Subcutaneous abdominal adipose tissue (tissue), 5 donors: ENCODE results near the gene SUN5.
"Not testable (repeated sequence)": the region's sequence is repeated elsewhere in the genome, so short reads cannot be mapped to it uniquely, and the experiment has no call there.

Source experiments
- H3K27ac ChIP-seq: one replicate; pipeline ENCODE4 v1.7.0; 2013; ENCODE audit warnings: low read depth, mild to moderate bottlenecking, inconsistent platforms, low read length, moderate library complexity
- H3K27me3 ChIP-seq, 5 donors: one replicate each; pipeline ENCODE4 v1.7.0; 2013; ENCODE audit warnings: low read length in 5 of 5, inconsistent platforms in 1 of 5; ENCODE audit not compliant: control insufficient read depth in 5 of 5, insufficient read depth in 4 of 5
- H3K36me3 ChIP-seq, 5 donors: one replicate each; pipeline ENCODE4 v1.7.0; 2013; ENCODE audit warnings: low read length in 5 of 5; ENCODE audit not compliant: control insufficient read depth in 5 of 5, insufficient read depth in 5 of 5
- H3K4me1 ChIP-seq, 5 donors: one replicate each; pipeline ENCODE4 v1.7.0; 2013; ENCODE audit warnings: low read length in 5 of 5, mild to moderate bottlenecking in 3 of 5, moderate library complexity in 1 of 5; ENCODE audit not compliant: control insufficient read depth in 5 of 5, insufficient read depth in 5 of 5
- H3K4me3 ChIP-seq, 5 donors: one replicate each; pipeline ENCODE4 v1.7.0; 2013; ENCODE audit warnings: low read length in 5 of 5, low read depth in 1 of 5
- H3K9ac ChIP-seq, 5 donors: one replicate each; pipeline ENCODE4 v1.7.0; 2013; ENCODE audit warnings: low read length in 5 of 5, mild to moderate bottlenecking in 4 of 5, moderate library complexity in 3 of 5
- H3K9me3 ChIP-seq, 5 donors: one replicate each; pipeline ENCODE4 v1.7.0; 2013; ENCODE audit warnings: low read length in 5 of 5; ENCODE audit not compliant: control insufficient read depth in 5 of 5
- donor health status: healthy.
- donor health status: healthy.
- donor health status: healthy.
- donor health status: healthy.
- donor health status: healthy.

Gene SUN5

DNA sequence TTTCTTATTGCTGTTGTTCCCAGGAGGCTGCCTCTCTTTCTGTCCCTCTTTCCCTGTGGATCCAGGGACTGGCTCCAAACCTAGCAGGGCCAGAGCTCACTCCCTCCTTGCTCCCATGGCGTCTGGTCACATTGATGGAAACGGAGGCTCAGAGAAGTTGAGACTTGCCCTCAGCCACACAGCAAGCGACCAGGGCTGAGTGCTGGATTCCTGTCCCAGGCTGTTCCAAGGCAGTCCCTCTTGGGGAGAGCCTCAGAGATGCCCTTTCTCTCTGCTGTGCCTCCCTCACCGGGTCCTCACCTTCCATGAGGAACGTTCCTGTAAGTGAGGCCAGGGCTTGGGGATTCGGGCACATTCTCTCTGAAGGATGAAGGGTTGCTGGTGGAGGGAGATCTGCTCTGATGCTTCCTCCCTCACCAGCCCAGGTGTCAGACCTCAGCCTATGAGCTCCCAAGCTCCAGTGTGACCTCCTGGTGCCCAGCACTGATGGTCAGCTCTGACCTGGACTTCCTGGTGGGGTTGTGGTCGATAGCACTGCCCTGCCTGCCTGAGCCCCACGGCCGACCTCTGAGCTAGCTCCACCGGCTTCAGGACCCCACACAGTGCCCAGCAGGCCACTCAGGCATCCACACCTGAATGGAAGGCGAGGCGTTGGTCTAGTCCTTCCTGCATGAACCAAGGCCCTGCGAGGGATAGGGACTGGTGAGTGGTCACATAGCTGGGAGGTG lies 26.8 kb downstream of the SUN5 start:
- peaks cover 0 to 12% (median 0%) of the 10 kb centered on the region in 5 donors for H3K27me3 ChIP-seq
- no peak overlapping the region for H3K9ac ChIP-seq
- H3K9me3 ChIP-seq: no peaks in the 10 kb centered on the region
- H3K36me3 ChIP-seq: no peaks in the 10 kb centered on the region
- H3K4me3 ChIP-seq: no peak overlapping the region
- H3K4me1 ChIP-seq: peaks cover 0 to 5% (median 0%) of the 10 kb centered on the region in 5 donors
- no peak overlapping the region for H3K27ac ChIP-seq

DNA sequence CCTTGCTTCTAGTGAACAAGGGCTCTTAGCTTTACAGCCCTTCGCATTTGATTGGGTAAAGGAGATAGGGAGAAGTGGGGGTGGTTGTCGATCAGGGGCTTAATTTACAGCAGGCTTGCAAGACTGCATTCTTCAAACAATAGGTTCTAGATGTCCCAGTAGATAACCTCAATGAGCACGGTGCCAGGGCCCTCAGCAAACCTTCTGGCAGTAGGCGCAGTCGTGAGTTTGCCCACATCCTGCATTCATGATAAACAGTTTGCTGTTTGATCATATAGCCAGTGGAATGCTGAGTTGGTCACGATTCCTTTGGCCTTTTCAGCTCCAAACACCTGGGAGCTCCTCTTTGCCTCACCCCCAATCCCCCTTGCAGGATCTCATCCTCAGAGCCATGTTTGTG lies 27.5 kb downstream of the SUN5 start:
- no peak overlapping the region for H3K27ac ChIP-seq
- H3K4me1 ChIP-seq: peaks cover 0 to 7% (median 0%) of the 10 kb centered on the region in 5 donors
- no peak overlapping the region for H3K4me3 ChIP-seq
- peaks cover 0 to 12% (median 0%) of the 10 kb centered on the region in 5 donors for H3K27me3 ChIP-seq
- H3K36me3 ChIP-seq: no peaks in the 10 kb centered on the region
- H3K9ac ChIP-seq: no peak overlapping the region
- H3K9me3 ChIP-seq: no peaks in the 10 kb centered on the region

DNA sequence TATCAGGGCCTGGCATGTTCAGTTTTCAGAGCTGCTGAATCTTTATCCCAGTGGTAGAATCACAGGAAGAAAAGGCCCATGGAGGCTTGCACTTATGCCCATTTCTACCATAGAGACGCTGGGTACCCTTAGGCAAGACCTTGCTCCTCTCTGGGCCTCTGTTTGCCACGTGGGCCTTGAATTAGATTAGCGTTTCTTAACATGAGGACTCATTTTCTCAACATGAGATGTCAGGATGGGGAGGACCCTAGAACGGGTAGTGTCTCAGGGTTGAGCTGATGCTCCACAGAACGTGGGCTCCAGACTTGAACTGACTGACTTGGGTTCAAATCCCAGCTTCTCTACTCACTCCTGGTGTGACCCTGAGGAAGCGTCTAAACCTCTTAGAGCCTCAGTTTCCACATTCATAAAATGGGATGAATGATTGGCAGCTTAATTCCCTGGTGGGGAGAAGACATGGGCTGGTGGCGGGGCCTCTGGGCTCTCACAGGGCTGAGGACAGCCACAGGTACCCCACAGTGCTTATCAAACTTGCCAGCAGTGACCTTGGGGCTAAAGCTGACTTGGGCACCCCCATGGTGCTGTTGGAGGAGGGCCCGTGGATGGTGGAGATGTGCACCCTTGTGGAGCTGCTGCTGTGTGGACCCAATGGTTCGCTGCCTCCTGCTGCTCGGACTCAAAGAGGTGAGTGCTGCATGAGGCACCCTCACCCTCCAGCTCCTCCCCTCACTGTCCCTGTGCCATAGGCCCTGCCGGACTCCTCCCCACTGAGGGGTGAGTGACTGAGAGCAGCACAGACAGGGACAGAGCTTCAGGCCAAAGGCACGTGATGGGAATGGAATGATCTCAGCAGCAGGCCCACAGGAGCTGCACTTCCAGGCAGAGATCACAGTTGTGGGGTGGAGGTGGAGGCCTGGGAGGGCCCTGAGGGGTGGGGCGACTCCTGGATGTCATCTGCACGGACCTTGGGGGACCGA lies 28.2 kb downstream of the SUN5 start:
- Histone ChIP-seq H3K4me1 (peaks cover 0 to 7% (median 3%) of the 10 kb centered on the region in 5 donors), H3K27me3 (peaks cover 0 to 12% (median 0%) of the 10 kb centered on the region in 5 donors), H3K36me3 (no peaks in the 10 kb centered on the region), H3K4me3 (no peak overlapping the region), H3K9me3 (no peaks in the 10 kb centered on the region), H3K27ac (no peak overlapping the region), H3K9ac (no peak overlapping the region)

DNA sequence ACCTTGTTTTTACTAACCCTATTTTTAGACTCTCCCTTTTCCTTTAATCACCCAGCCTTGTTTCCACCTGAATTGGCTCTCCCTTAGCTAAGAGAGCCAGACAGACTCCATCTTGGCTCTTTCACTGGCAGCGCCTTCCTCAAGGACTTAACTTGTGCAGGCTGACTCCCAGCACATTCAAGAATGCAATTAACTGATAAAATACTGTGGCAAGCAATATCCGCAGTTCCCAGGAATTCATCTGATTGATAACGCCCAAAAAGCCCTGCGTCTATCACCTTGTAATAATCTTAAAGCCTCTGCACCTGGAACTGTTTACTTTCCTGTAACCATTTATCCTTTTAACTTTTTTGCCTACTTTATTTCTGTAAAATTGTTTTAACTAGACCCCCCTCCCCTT lies 29.1 kb downstream of the SUN5 start:
- H3K27ac ChIP-seq, H3K36me3 ChIP-seq, H3K4me3 ChIP-seq, H3K9me3 ChIP-seq, H3K4me1 ChIP-seq, H3K27me3 ChIP-seq, H3K9ac ChIP-seq: not testable (repeated sequence)

DNA sequence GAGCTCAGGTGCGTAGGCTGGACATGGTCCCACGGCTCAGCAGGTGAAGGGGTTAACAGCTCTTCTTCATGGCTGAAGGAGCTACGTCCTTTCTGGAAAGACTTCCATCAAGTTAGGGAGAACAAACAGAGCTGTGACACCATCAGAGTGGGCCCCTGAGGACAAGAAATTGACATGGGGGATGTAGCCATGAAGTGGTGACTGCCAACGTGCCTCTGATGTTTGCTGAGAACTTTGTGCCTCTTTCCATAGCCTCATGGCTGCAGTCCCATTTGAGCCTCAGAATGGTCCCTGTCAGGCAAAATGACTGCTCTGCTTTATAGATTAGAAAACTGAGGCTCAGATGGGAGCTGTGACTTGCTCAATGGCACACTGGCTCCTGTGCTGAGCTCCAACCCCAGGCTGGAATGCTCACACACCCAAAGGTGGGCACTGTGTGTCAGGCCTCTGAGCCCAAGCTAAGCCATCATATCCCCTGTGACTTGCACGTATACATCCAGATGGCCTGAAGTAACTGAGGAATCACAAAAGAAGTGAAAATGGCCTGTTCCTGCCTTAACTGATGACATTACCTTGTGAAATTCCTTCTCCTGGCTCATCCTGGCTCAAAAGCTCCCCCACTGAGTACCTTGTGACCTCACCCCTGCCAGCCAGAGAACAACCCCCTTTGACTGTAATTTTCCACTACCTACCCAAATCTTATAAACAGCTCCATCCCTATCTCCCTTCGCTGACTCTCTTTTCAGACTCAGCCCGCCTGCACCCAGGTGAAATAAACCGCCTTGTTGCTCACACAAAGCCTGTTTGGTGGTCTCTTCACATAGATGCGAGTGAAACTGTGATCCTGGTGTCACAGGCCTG lies 29.8 kb downstream of the SUN5 start:
- H3K9ac ChIP-seq, H3K27me3 ChIP-seq, H3K36me3 ChIP-seq, H3K4me1 ChIP-seq, H3K9me3 ChIP-seq, H3K4me3 ChIP-seq, H3K27ac ChIP-seq: not testable (repeated sequence)

DNA sequence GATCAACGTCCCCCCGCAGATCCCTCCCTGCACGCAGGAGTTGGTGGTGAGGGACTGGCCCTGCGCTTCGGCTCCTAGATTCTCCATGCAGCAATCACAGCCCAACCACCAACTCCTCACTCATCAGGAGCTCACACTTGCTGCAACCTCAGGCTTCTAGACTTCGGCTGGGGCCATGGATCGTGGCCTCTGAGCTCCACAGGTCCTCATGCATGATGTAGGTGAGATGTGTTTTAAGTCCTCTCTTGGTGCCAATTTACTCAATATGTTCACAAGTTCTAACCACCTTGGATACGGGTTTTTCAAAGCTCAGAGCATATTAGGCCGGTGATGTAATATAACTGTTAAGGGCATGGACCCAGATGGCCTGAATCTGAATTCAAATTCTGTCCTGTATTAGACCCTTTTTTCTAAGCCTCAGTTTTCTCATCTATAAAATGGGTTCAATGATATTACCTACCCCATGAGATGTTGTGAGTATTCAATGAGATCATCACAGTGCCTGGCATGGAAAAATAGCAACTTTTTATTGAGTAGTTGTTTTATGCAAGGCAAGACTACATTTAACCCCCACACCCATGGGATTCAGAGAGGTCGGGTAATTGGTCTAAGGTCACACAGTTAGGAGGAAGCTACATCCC lies 31.0 kb downstream of the SUN5 start:
- Histone ChIP-seq H3K4me3 (no peak overlapping the region), H3K27me3 (peaks cover 0 to 10% (median 4%) of the 10 kb centered on the region in 5 donors), H3K4me1 (peaks cover 0 to 10% (median 3%) of the 10 kb centered on the region in 5 donors), H3K27ac (no peak overlapping the region), H3K36me3 (no peaks in the 10 kb centered on the region), H3K9ac (no peak overlapping the region), H3K9me3 (no peaks in the 10 kb centered on the region)

DNA sequence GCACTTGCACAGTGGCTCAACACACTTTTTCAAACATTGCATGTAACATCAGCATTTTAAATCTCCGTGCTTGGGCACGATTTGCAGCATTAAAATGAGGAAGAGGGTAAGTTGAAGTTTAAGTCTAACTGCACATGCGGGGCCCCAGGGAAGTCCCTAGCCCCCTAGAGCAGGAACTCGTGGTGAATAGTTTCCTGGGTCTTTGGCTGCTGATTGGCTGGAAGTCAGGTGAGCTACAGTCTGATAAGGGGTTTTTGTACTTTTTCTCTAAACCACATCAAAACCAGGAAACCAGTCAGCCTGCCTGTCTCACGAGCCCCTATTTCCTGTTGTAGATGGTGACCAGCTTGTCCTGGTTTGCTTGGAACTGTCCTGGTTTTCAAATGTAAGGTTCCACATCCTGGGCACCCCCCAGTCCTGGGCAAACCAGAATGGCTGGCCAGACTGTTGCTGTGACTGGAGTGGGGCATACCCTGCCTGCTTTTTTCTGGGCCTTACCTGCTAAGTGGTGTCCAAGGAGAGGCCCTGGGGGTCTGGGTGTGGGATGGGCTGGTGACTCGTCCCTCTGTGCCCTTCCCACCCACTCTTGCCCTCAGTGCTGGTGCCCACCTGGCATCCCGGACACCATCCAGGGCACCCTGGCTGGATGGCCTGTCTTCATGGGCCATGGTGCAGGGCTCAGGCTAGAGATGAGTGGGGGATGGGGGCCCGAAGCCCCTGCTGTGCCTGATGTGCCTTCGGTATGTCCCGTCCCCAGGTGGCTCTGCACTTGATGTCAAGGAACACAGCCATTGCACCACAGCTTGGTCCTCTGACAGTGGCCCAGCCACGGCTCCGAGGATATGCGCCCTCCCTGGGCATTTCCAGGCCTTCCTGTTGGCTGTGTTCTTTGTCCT lies 31.8 kb downstream of the SUN5 start:
- no peaks in the 10 kb centered on the region for H3K9me3 ChIP-seq
- no peak overlapping the region for H3K9ac ChIP-seq
- H3K36me3 ChIP-seq: no peaks in the 10 kb centered on the region
- peaks cover 0 to 10% (median 4%) of the 10 kb centered on the region in 5 donors for H3K27me3 ChIP-seq
- no peak overlapping the region for H3K27ac ChIP-seq
- H3K4me1 ChIP-seq: peaks cover 0 to 10% (median 3%) of the 10 kb centered on the region in 5 donors
- no peak overlapping the region for H3K4me3 ChIP-seq

DNA sequence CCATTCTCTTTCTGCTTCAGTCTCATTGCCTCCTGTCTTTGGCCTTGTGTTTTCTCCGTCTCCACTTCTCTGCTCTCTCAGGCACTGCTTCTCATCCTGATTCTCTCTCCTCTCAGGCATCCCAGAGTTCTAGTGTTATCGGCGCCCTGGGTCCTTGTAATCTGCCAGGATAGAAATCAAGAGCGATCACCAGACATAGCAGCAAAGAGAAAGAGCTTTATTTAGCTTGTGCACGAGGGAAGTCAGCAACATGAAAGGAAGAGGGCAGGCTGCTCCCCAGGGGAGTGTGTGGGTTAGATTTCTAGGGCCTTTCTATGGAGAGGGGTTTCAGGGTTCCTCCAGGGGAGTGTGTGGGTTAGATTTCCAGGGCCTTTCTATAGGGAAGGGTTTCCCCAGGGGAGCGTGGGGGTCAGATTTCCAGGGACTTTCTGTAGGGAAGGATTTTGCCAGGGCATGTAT lies 32.5 kb downstream of the SUN5 start:
- H3K27ac ChIP-seq: no peak overlapping the region
- H3K4me3 ChIP-seq: no peak overlapping the region
- H3K9ac ChIP-seq: no peak overlapping the region
- peaks cover 0 to 10% (median 3%) of the 10 kb centered on the region in 5 donors for H3K4me1 ChIP-seq
- H3K9me3 ChIP-seq: no peaks in the 10 kb centered on the region
- peaks cover 0 to 14% (median 4%) of the 10 kb centered on the region in 5 donors for H3K27me3 ChIP-seq
- no peaks in the 10 kb centered on the region for H3K36me3 ChIP-seq

DNA sequence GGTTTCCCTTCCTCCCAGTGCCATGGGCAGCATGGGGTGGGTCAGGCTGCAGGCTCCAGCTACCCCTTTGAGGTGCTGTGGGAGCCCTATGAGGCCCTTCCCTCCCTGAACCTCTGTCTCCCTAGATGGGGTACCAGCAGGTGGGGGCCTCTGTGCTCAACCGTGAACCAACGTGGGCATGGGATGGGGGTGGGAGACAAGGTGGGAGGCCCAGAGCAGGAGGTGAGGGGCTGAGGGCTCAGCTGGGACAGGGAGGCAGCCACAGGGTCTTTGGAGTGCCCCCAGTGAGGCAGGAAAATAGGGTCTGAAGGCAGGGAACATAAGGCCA lies 33.3 kb downstream of the SUN5 start:
- no peak overlapping the region for H3K4me3 ChIP-seq
- H3K36me3 ChIP-seq: no peaks in the 10 kb centered on the region
- peaks cover 0 to 16% (median 4%) of the 10 kb centered on the region in 5 donors for H3K27me3 ChIP-seq
- H3K4me1 ChIP-seq: peaks cover 0 to 10% (median 3%) of the 10 kb centered on the region in 5 donors
- no peaks in the 10 kb centered on the region for H3K9me3 ChIP-seq
- H3K27ac ChIP-seq: no peak overlapping the region
- H3K9ac ChIP-seq: no peak overlapping the region
